ENCODE results near the gene MANF.

- TF ChIP-seq, protein P1, sequence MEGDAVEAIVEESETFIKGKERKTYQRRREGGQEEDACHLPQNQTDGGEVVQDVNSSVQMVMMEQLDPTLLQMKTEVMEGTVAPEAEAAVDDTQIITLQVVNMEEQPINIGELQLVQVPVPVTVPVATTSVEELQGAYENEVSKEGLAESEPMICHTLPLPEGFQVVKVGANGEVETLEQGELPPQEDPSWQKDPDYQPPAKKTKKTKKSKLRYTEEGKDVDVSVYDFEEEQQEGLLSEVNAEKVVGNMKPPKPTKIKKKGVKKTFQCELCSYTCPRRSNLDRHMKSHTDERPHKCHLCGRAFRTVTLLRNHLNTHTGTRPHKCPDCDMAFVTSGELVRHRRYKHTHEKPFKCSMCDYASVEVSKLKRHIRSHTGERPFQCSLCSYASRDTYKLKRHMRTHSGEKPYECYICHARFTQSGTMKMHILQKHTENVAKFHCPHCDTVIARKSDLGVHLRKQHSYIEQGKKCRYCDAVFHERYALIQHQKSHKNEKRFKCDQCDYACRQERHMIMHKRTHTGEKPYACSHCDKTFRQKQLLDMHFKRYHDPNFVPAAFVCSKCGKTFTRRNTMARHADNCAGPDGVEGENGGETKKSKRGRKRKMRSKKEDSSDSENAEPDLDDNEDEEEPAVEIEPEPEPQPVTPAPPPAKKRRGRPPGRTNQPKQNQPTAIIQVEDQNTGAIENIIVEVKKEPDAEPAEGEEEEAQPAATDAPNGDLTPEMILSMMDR (IDR thresholded peaks at IDR 0.05): no peak
- no peak for TF ChIP-seq EZH2 (IDR thresholded peaks at IDR 0.05; ENCODE audit: borderline replicate concordance, insufficient read depth, low read depth, low read length, poor library complexity, severe bottlenecking)
Measured at GRCh38 chr3:51353131-51353530, 32.0 kb upstream of the MANF start.
